Hepatocyte (in vitro differentiated cells): ENCODE results near the gene SHCBP1. TPM values are rescaled to one million over a fixed set of nuclear protein-coding genes. Genes with fewer than 3 reads are reported as not detected.

Experiments used
- polyA plus RNA-seq: library from polyadenylated mRNA; unstranded; fragments of >200 nt; fragmentation: Nextera tagmentation; extraction: Ambion mirVana; gene quantifications from 2 replicates; pipeline ENCODE4 v1.2.1, GENCODE V29; 2016
- small RNA-seq: library from RNA; depleted of rRNA; stranded (forward); fragments of <200 nt; gene quantifications from one replicate; pipeline ENCODE3, GENCODE V24; 2014
- total RNA-seq: library from RNA; depleted of rRNA; stranded (reverse); fragments of >200 nt; gene quantifications from 2 replicates; pipeline ENCODE4 v1.2.3, GENCODE V29; 2014

Gene SHCBP1
- total and polyA plus RNA-seq, 2 experiments from 2014 or later, result 3.2 to 4.0 TPM

Small RNA genes lying within 50 kb of the gene (small RNA-seq; reads per million reads assigned to genes)
- not detected for gene RNU6-845P

Other genes starting within 250 kb of the SHCBP1 start
- gene VPS35, start 67.8 kb upstream of the SHCBP1 start, total RNA-seq, result 221 and 224 TPM in 2 replicates
- gene VPS35, start 67.8 kb upstream of the SHCBP1 start, polyA plus RNA-seq, result 110 and 127 TPM in 2 replicates
- gene ORC6, start 68.3 kb upstream of the SHCBP1 start, total RNA-seq, result 13.8 and 15.4 TPM in 2 replicates
- gene ORC6, start 68.3 kb upstream of the SHCBP1 start, polyA plus RNA-seq, result 11.7 and 15.8 TPM in 2 replicates
- 2.0 and 6.5 TPM in 2 replicates for gene MYLK3, start 127.0 kb upstream of the SHCBP1 start, total RNA-seq
- gene MYLK3, start 127.0 kb upstream of the SHCBP1 start, polyA plus RNA-seq, result 1.9 and 2.5 TPM in 2 replicates
- 25.1 and 31.9 TPM in 2 replicates for gene C16orf87, start 209.8 kb upstream of the SHCBP1 start, total RNA-seq
- gene C16orf87, start 209.8 kb upstream of the SHCBP1 start, polyA plus RNA-seq, result 24.9 and 27.5 TPM in 2 replicates